ENCODE data around the gene CTSE. TPM values are rescaled to one million over a fixed set of nuclear protein-coding genes. Genes with fewer than 3 reads are reported as not detected.

Gene CTSE
- total RNA-seq, 4 donors from 2014 or later: 0.13 TPM; not detected in 3

- Histone ChIP-seq H3K9me3 (peaks cover 0 to 3% (median 0%) of the 10 kb centered on the region in 4 donors), H3K4me1 (no peaks in the 10 kb centered on the region), H3K4me3 (no peak overlapping the region), H3K27ac (replicated peaks in 1 of 4) (no peak overlapping the region), H3K27me3 (peaks cover 0 to 7% (median 0%) of the 10 kb centered on the region in 4 donors), H3K36me3 (no peaks in the 10 kb centered on the region)
- intact Hi-C loops (cut with DNase I): no loop called here
- TF ChIP-seq POLR2A (IDR thresholded peaks at IDR 0.05; ENCODE audit: low read depth) (no peak), EP300 (IDR thresholded peaks at IDR 0.05) (no peak), POLR2AphosphoS5 (IDR thresholded peaks at IDR 0.05) (no peak)
- TF ChIP-seq, protein P1, sequence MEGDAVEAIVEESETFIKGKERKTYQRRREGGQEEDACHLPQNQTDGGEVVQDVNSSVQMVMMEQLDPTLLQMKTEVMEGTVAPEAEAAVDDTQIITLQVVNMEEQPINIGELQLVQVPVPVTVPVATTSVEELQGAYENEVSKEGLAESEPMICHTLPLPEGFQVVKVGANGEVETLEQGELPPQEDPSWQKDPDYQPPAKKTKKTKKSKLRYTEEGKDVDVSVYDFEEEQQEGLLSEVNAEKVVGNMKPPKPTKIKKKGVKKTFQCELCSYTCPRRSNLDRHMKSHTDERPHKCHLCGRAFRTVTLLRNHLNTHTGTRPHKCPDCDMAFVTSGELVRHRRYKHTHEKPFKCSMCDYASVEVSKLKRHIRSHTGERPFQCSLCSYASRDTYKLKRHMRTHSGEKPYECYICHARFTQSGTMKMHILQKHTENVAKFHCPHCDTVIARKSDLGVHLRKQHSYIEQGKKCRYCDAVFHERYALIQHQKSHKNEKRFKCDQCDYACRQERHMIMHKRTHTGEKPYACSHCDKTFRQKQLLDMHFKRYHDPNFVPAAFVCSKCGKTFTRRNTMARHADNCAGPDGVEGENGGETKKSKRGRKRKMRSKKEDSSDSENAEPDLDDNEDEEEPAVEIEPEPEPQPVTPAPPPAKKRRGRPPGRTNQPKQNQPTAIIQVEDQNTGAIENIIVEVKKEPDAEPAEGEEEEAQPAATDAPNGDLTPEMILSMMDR (IDR thresholded peaks at IDR 0.05): no peak
- WGBS: 87% methylated on average over 9 of the region's 9 CpGs
- DNase-seq (ENCODE audit: extremely low spot score): no peak
These were observed 2.6 kb downstream of the CTSE start for GRCh38 chr1:206021008-206021625.

GRCh38 chr1:206020393-206021007 is 3.2 kb downstream of the CTSE start:
- WGBS: 87% methylated on average over 4 of the region's 4 CpGs

DNA sequence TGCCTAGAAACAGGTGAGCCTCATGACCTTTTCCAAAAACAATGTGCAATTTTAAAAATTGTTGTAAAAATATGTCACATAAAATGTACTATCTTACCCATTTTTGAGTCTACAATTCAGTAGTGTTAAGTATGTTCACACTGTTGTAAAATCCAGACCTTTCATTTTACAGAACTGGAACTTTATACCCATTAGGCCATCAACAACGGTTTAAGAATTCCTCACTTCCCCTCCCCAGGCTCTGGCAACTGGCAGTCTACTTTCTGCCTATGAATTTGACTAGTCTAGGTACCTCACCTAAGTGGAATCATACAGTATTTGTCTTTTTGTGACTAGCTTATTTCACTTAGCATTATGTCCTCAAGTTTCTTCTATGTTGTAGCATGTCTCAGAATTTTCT is 8.6 kb downstream of the CTSE start:
- no peak for DNase-seq (ENCODE audit: extremely low spot score)
- intact Hi-C loops (cut with DNase I): no loop called here
- no peak overlapping the region for H3K4me3 ChIP-seq
- H3K27ac ChIP-seq (replicated peaks in 1 of 4): no peak overlapping the region
- peaks cover 0 to 3% (median 0%) of the 10 kb centered on the region in 4 donors for H3K9me3 ChIP-seq
- no peaks in the 10 kb centered on the region for H3K27me3 ChIP-seq
- 75% methylated on average over 1 of the region's 1 CpG for WGBS
- TF ChIP-seq POLR2AphosphoS5 (IDR thresholded peaks at IDR 0.05) (no peak), POLR2A (IDR thresholded peaks at IDR 0.05; ENCODE audit: low read depth) (no peak), EP300 (IDR thresholded peaks at IDR 0.05) (no peak)
- TF ChIP-seq, protein P1 (IDR thresholded peaks at IDR 0.05): no peak
- H3K4me1 ChIP-seq: no peaks in the 10 kb centered on the region
- H3K36me3 ChIP-seq: no peaks in the 10 kb centered on the region

More at GRCh38 chr1:206020393-206021007, 3.2 kb downstream of the CTSE start:
- DNase-seq (ENCODE audit: extremely low spot score): no peak
- peaks cover 0 to 3% (median 0%) of the 10 kb centered on the region in 4 donors for H3K9me3 ChIP-seq
- H3K4me1 ChIP-seq: no peaks in the 10 kb centered on the region
- intact Hi-C loops (cut with DNase I): no loop called here
- no peak overlapping the region for H3K4me3 ChIP-seq
- H3K36me3 ChIP-seq: no peaks in the 10 kb centered on the region
- H3K27ac ChIP-seq (replicated peaks in 1 of 4): no peak overlapping the region
- H3K27me3 ChIP-seq: peaks cover 0 to 7% (median 0%) of the 10 kb centered on the region in 4 donors
- TF ChIP-seq POLR2AphosphoS5 (IDR thresholded peaks at IDR 0.05) (no peak), POLR2A (IDR thresholded peaks at IDR 0.05; ENCODE audit: low read depth) (no peak), EP300 (IDR thresholded peaks at IDR 0.05) (no peak)
- TF ChIP-seq, protein P1 (IDR thresholded peaks at IDR 0.05): no peak

- no peak overlapping the region for H3K27ac ChIP-seq (replicated peaks in 1 of 4)
- H3K4me3 ChIP-seq: no peak overlapping the region
- 82% methylated on average over 5 of the region's 5 CpGs for WGBS
- DNase-seq (ENCODE audit: extremely low spot score): no peak
- no peaks in the 10 kb centered on the region for H3K27me3 ChIP-seq
- H3K4me1 ChIP-seq: no peaks in the 10 kb centered on the region
- H3K36me3 ChIP-seq: no peaks in the 10 kb centered on the region
- no peak for TF ChIP-seq POLR2AphosphoS5 (IDR thresholded peaks at IDR 0.05)
- no peak for TF ChIP-seq EP300 (IDR thresholded peaks at IDR 0.05)
- no peak for TF ChIP-seq POLR2A (IDR thresholded peaks at IDR 0.05; ENCODE audit: low read depth)
- TF ChIP-seq, protein P1 (IDR thresholded peaks at IDR 0.05): no peak
- intact Hi-C loops (cut with DNase I): no loop called here
- H3K9me3 ChIP-seq: peaks cover 0 to 3% (median 0%) of the 10 kb centered on the region in 4 donors
These were observed 9.1 kb downstream of the CTSE start for GRCh38 chr1:206014601-206015000.

Measured in esophagus muscularis mucosa (tissue), 4 donors.